K562 (cell line): ENCODE measurements around the gene NFIC. TPM values are rescaled to one million over a fixed set of nuclear protein-coding genes. Genes with fewer than 3 reads are reported as not detected.

ENCODE experiments used
- ATAC-seq: fragments of 200-7000 bp; cut with Tn5 transposase; 3 replicates; pipeline ENCODE4 v1.9.1; 2020; ENCODE audit warnings: moderate library complexity
- BruUV-seq: library from RNA; stranded (reverse); fragments of 400-500 nt; replicated peaks from 2 replicates; lab custom pipeline; 2021; lab: Mats Ljungman, UMichigan
- CTCF ChIA-PET: fragments of 300-600 bp; formaldehyde crosslinking; extraction: SDS; loops from one replicate; lab custom pipeline; 2021; ENCODE audit warnings: low intra/inter-chr PET ratio; lab: Yijun Ruan, JAX
- POLR2A ChIA-PET: fragments of 300-600, 350-650 bp; sonication (Branson Sonifier 250); formaldehyde crosslinking; extraction: SDS; loops from one replicate; lab custom pipeline; 2021; ENCODE audit warnings: antibody characterized with exemption, inconsistent platforms; lab: Yijun Ruan, JAX
- DNase-seq, 4 experiments: peaks; one replicate each; pipeline versions ENCODE4 v3.0.0 to v3.0.0-alpha.2; 2011 to 2018; ENCODE audit warnings: low spot score in 3 of 4, mixed read lengths in 3 of 4; ENCODE audit errors: extremely low read depth in 1 of 4
- FAIRE-seq: peaks from 2 replicates; lab custom pipeline; 2011; peaks lifted over from hg19 to GRCh38; lab: Jason Lieb, UNC
- H2AFZ ChIP-seq: 2 replicates; pipeline ENCODE4 v1.6.0; 2011; ENCODE audit warnings: low read depth, low read length, control low read depth, inconsistent platforms
- H3K27ac ChIP-seq: fragments of 200-600 bp; 3 replicates; pipeline ENCODE4 v1.8.0; 2011; ENCODE audit warnings: low read depth, mild to moderate bottlenecking, control low read depth, inconsistent platforms, low read length, moderate library complexity, mixed read lengths; ENCODE audit errors: extremely low read depth
- H3K27me3 ChIP-seq, 2 experiments: fragments of 300-600 bp in 1 of 2; 2 replicates in 1 of 2; 3 replicates in 1 of 2; pipeline versions ENCODE4 v1.6.0 to v1.8.0; 2011; ENCODE audit warnings: inconsistent platforms in 2 of 2, low read length in 2 of 2, mild to moderate bottlenecking in 1 of 2, mixed read lengths in 1 of 2, moderate library complexity in 1 of 2; ENCODE audit not compliant: control insufficient read depth in 2 of 2, insufficient read depth in 2 of 2
- H3K36me3 ChIP-seq: fragments of 300-600 bp; 3 replicates; pipeline ENCODE4 v1.8.0; 2011; ENCODE audit warnings: mild to moderate bottlenecking, low read length, inconsistent platforms; ENCODE audit not compliant: control insufficient read depth, insufficient read depth
- H3K4me1 ChIP-seq, 2 experiments: fragments of 200-600 bp in 1 of 2; replicated peaks in 1 of 2; 2 replicates in 1 of 2; 3 replicates in 1 of 2; pipeline versions ENCODE4 v1.5.1 to v1.8.0; 2011; ENCODE audit warnings: inconsistent platforms in 2 of 2, low read length in 2 of 2, mild to moderate bottlenecking in 1 of 2, mixed read lengths in 1 of 2, moderate library complexity in 1 of 2; ENCODE audit not compliant: control insufficient read depth in 2 of 2, insufficient read depth in 2 of 2
- H3K4me2 ChIP-seq: 2 replicates; pipeline ENCODE4 v1.6.1; 2011; ENCODE audit warnings: low read length, control low read depth, inconsistent platforms, mixed read lengths; ENCODE audit not compliant: insufficient read depth
- H3K4me3 ChIP-seq: fragments of 200-600 bp; sonication (generic), shearing (Covaris generic); 2 replicates; pipeline ENCODE4 v1.5.1; 2016; ENCODE audit warnings: control low read depth, inconsistent platforms
- H3K79me2 ChIP-seq: fragments of 200-600 bp; 3 replicates; pipeline ENCODE4 v1.8.0; 2011; ENCODE audit warnings: low read length, inconsistent platforms; ENCODE audit not compliant: control insufficient read depth, insufficient read depth
- H3K9ac ChIP-seq, 2 experiments: 2 replicates each; pipeline versions ENCODE4 v1.6.0 to v1.6.1; 2011; ENCODE audit warnings: low read depth in 2 of 2, low read length in 2 of 2, control low read depth in 1 of 2, inconsistent platforms in 1 of 2, mild to moderate bottlenecking in 1 of 2, mixed read lengths in 1 of 2; ENCODE audit not compliant: insufficient read depth in 1 of 2
- H3K9me1 ChIP-seq: one replicate; pipeline ENCODE4 v1.6.0; 2011; ENCODE audit warnings: inconsistent platforms, mild to moderate bottlenecking, low read length, moderate library complexity; ENCODE audit not compliant: control insufficient read depth, insufficient read depth
- H3K9me3 ChIP-seq: replicated peaks from 2 replicates; pipeline ENCODE4 v1.5.1; 2011; ENCODE audit warnings: low read depth, low read length, inconsistent platforms; ENCODE audit not compliant: control insufficient read depth, insufficient read depth
- H4K20me1 ChIP-seq: replicated peaks from 2 replicates; pipeline ENCODE4 v1.6.1; 2011; ENCODE audit warnings: low read length, inconsistent platforms, mixed read lengths; ENCODE audit not compliant: control insufficient read depth, insufficient read depth
- CTBP1 ChIP-seq: fragments of 450-650 bp; IDR thresholded peaks from 2 replicates; pipeline ENCODE4 v1.6.1; 2016; ENCODE audit warnings: borderline replicate concordance
- ELF2 ChIP-seq: fragments of 250-450 bp; sonication (Bioruptor Pico); IDR thresholded peaks from 2 replicates; pipeline ENCODE4 v1.5.0; 2021; ENCODE audit warnings: mild to moderate bottlenecking
- FOXJ3 ChIP-seq: sonication (generic); formaldehyde crosslinking; IDR thresholded peaks from 2 replicates; pipeline ENCODE4 v1.4.0; 2020; ENCODE audit warnings: mild to moderate bottlenecking, missing genetic modification reagents
- HNRNPLL ChIP-seq: fragments of 200-400 bp; formaldehyde crosslinking; IDR thresholded peaks from 2 replicates; pipeline ENCODE4 v1.6.1; 2017; ENCODE audit warnings: low read length, low read depth, mild to moderate bottlenecking; ENCODE audit not compliant: poor library complexity, severe bottlenecking
- POLR2AphosphoS5 ChIP-seq: IDR thresholded peaks from 2 replicates; pipeline ENCODE4 v1.6.1; 2011; ENCODE audit warnings: mild to moderate bottlenecking, low read depth, low read length, moderate library complexity; ENCODE audit not compliant: control insufficient read depth, insufficient read depth
- POLR2H ChIP-seq: IDR thresholded peaks from 2 replicates; pipeline ENCODE4 v1.6.1; 2016; ENCODE audit warnings: missing genetic modification characterization, low read depth, mild to moderate bottlenecking, control low read depth, missing compliant biosample characterization, moderate library complexity
- SMC3 ChIP-seq: conservative IDR thresholded peaks from 2 replicates; pipeline ENCODE4 v1.6.1; 2011; ENCODE audit warnings: low read depth, low read length, improper control_type of control experiment; ENCODE audit not compliant: insufficient read depth
- ZNF318 ChIP-seq, 2 experiments: fragments of 450-650 bp; IDR thresholded peaks; 2 replicates each; pipeline ENCODE4 v1.6.1; 2016; ENCODE audit warnings: mild to moderate bottlenecking in 2 of 2, borderline replicate concordance in 1 of 2, low read depth in 1 of 2, moderate library complexity in 1 of 2
- WGBS: fragments of 100-300 bp; shearing (Covaris generic); methylation state at CpG from one replicate; pipeline ENCODE4 v1.1.6; 2016; ENCODE audit warnings: low coverage, mixed read lengths; ENCODE audit not compliant: insufficient coverage; ENCODE audit errors: missing lambda C conversion rate; 5-methylcytosine and 5-hydroxymethylcytosine counted together
- in situ Hi-C: fragments of 300-500 bp; cut with MboI; formaldehyde crosslinking; loops from 4 replicates; pipeline ENCODE4 v1.15.0; 2018; ENCODE audit warnings: inconsistent platforms, mixed read lengths
- intact Hi-C: fragments of 100-400 bp; cut with micrococcal nuclease; formaldehyde crosslinking; loops from 2 replicates; pipeline ENCODE4 v1.14.2; 2022
- polyA plus RNA-seq, 8 experiments: library from polyadenylated mRNA; depleted of rRNA in 4 of 8; stranded (reverse) in 5 of 8; unstranded in 3 of 8; fragments of >200 nt; fragmentation: Nextera tagmentation in 2 of 8; fragmentation: Illumina TruSeq in 1 of 8; extraction: Ambion mirVana in 2 of 8; extraction: Trizol in 1 of 8; gene quantifications; 2 replicates each; pipeline versions ENCODE4 v1.2.1 to v1.2.3, GENCODE V29; 2011 to 2014; ENCODE audit warnings: inconsistent platforms in 1 of 8, missing spikeins in 1 of 8
- total RNA-seq, 7 experiments: library from RNA; depleted of rRNA in 6 of 7; stranded (reverse); fragments of >200 nt in 6 of 7; fragmentation: Illumina TruSeq in 2 of 7; extraction: Trizol in 2 of 7; gene quantifications; 2 replicates each; pipeline versions ENCODE4 v1.2.1 to v1.2.3, GENCODE V29; 2011 to 2021; ENCODE audit warnings: low replicate concordance in 1 of 7
- TF ChIP-seq, protein P1 (sequence below): fragments of 250-450 bp; sonication (Bioruptor Pico); IDR thresholded peaks from 2 replicates; pipeline ENCODE4 v1.5.0; 2021

The NFIC gene
- total and polyA plus RNA-seq, 9 of the 15 experiments (the other 6 are each of a cell fraction or from before 2014, with no cell fraction given), result 0.71 to 62.1 (median 6.9) TPM

- ChIA-PET POLR2A (no interaction called here), CTCF (no interaction called here)
- Histone ChIP-seq H3K36me3 (peaks cover 37% of the 10 kb centered on the region; the same call in 2 of the 3 replicates), H3K27ac (peak overlapping the region; percentile 97), H3K4me1 (peaks cover 59 to 82% of the 10 kb centered on the region in 2 experiments), H3K4me2 (peak overlapping the region; percentile 91), H3K9ac (peak overlapping the region; percentile 83 to 95), H3K4me3 (peak overlapping the region; percentile 73), H3K79me2 (peaks cover 96% of the 10 kb centered on the region), H3K9me1 (no peaks in the 10 kb centered on the region), H2AFZ (peak overlapping the region; percentile 44; the same call in 1 of the 2 replicates), H3K27me3 (no peaks in the 10 kb centered on the region), H4K20me1 (peaks cover 29% of the 10 kb centered on the region), H3K9me3 (no peaks in the 10 kb centered on the region)
- 0% methylated on average over 9 of the region's 65 CpGs for WGBS
- ATAC-seq (peak; percentile 51), DNase-seq (peak; percentile 74 to 81 (median 78)), FAIRE-seq (no peak)
- in situ Hi-C loops, result no loop called here
- intact Hi-C loops, result no loop called here
- BruUV-seq, result no TSS peak
- TF ChIP-seq, protein P1, sequence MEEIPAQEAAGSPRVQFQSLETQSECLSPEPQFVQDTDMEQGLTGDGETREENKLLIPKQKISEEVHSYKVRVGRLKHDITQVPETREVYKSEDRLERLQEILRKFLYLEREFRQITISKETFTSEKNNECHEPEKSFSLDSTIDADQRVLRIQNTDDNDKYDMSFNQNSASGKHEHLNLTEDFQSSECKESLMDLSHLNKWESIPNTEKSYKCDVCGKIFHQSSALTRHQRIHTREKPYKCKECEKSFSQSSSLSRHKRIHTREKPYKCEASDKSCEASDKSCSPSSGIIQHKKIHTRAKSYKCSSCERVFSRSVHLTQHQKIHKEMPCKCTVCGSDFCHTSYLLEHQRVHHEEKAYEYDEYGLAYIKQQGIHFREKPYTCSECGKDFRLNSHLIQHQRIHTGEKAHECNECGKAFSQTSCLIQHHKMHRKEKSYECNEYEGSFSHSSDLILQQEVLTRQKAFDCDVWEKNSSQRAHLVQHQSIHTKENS, result no peak
- TF ChIP-seq POLR2AphosphoS5, result peak; percentile 60; the same call in 1 of the 2 replicates
- no peak for TF ChIP-seq POLR2H
- no peak for TF ChIP-seq ELF2 (CRISPR knock-in tag)
- TF ChIP-seq HNRNPLL, result peak; percentile 4
- no peak for TF ChIP-seq CTBP1
- 0 out of 2 replicates have a peak, but pooled peaks have one; percentile 15 for TF ChIP-seq SMC3
- TF ChIP-seq FOXJ3, result no peak
- no peak for TF ChIP-seq ZNF318 (IDR thresholded peaks at IDR 0.05; ENCODE audit: borderline replicate concordance in 1 of 2, low read depth in 1 of 2)
Measured at GRCh38 chr19:3366753-3367627, 607 bp downstream of the NFIC start.
